Measurements from ENCODE around the gene TRIAP1.

- no peak for TF ChIP-seq CTCF (IDR thresholded peaks at IDR 0.05)
- no peak for TF ChIP-seq POLR2A (IDR thresholded peaks at IDR 0.05)
- TF ChIP-seq POLR2AphosphoS5 (IDR thresholded peaks at IDR 0.05), result no peak
These were observed 16.0 kb upstream of the TRIAP1 start for GRCh38 chr12:120462099-120462640.
